Lung (tissue), 12 donors: ENCODE measurements around the gene CALB2. TPM values are rescaled to one million over a fixed set of nuclear protein-coding genes. Genes with fewer than 3 reads are reported as not detected.

Source experiments
- ATAC-seq: fragments of 200-7000 bp; cut with Tn5 transposase; one replicate; pipeline ENCODE4 v1.9.1; 2020; ENCODE audit warnings: moderate number of reproducible peaks; ENCODE audit not compliant: insufficient read depth, low FRiP score
- DNase-seq, 3 donors: peaks; one replicate each; pipeline ENCODE4 v3.0.0-alpha.2; 2013 to 2017
- H3K27ac ChIP-seq, 2 donors: one replicate each; pipeline ENCODE4 v1.5.1; 2013; ENCODE audit warnings: mild to moderate bottlenecking in 2 of 2, moderate library complexity in 2 of 2, control low read depth in 1 of 2, inconsistent platforms in 1 of 2, low read depth in 1 of 2, low read length in 1 of 2
- H3K27me3 ChIP-seq, 3 donors: one replicate each; pipeline ENCODE4 v1.5.1; 2013; ENCODE audit warnings: low read length in 2 of 3; ENCODE audit not compliant: control insufficient read depth in 3 of 3, insufficient read depth in 3 of 3
- H3K36me3 ChIP-seq, 4 donors: one replicate each; pipeline ENCODE4 v1.5.1; 2013; ENCODE audit warnings: low read length in 4 of 4, mild to moderate bottlenecking in 1 of 4, moderate library complexity in 1 of 4; ENCODE audit not compliant: control insufficient read depth in 4 of 4, insufficient read depth in 4 of 4
- H3K4me1 ChIP-seq, 5 donors: one replicate each; pipeline ENCODE4 v1.5.1; 2013; ENCODE audit warnings: low read length in 5 of 5, mild to moderate bottlenecking in 2 of 5, moderate library complexity in 1 of 5; ENCODE audit not compliant: control insufficient read depth in 5 of 5, insufficient read depth in 5 of 5
- H3K4me3 ChIP-seq: one replicate; pipeline ENCODE4 v1.5.1; 2013; ENCODE audit warnings: mild to moderate bottlenecking, control low read depth, moderate library complexity
- H3K9ac ChIP-seq, 2 donors: one replicate each; pipeline ENCODE4 v1.5.1; 2013; ENCODE audit warnings: low read length in 2 of 2, control low read depth in 1 of 2; ENCODE audit not compliant: insufficient read depth in 1 of 2
- H3K9me3 ChIP-seq, 4 donors: one replicate each; pipeline ENCODE4 v1.5.1; 2013; ENCODE audit warnings: low read length in 3 of 4, mild to moderate bottlenecking in 1 of 4, moderate library complexity in 1 of 4; ENCODE audit not compliant: control insufficient read depth in 4 of 4, insufficient read depth in 3 of 4
- WGBS, 2 donors: extraction: QIAGEN DNeasy Blood & Tissue Kit; methylation state at CpG; one replicate each; pipeline ENCODE4 v1.1.7; 2013; 5-methylcytosine and 5-hydroxymethylcytosine counted together
- polyA plus RNA-seq, 2 donors: library from polyadenylated mRNA; stranded (reverse); fragments of 200-250 nt; gene quantifications; one replicate each; pipeline ENCODE4 v1.2.1, GENCODE V29; 2013
- total RNA-seq, 2 donors: library from RNA; depleted of rRNA in 1 of 2; stranded (reverse); fragments of >200 nt in 1 of 2; gene quantifications; one replicate each; pipeline ENCODE4 v1.2.1, GENCODE V29; 2014 to 2021
- TF ChIP-seq, protein P1 (sequence below): IDR thresholded peaks from 2 replicates; pipeline ENCODE4 v1.5.1; 2012; ENCODE audit warnings: mild to moderate bottlenecking; ENCODE audit errors: control extremely low read depth, extremely low read depth
- donor health status: control.
- donor health status: control.
- donor health status: Bipolar disorder and iron deficiency.
- donor health status: healthy.
- donor health status: DM: yes; HTN: yes; CAD: no.

The CALB2 gene
- total and polyA plus RNA-seq, 4 donors: 0.02 to 11.7 (median 1.2) TPM

DNA sequence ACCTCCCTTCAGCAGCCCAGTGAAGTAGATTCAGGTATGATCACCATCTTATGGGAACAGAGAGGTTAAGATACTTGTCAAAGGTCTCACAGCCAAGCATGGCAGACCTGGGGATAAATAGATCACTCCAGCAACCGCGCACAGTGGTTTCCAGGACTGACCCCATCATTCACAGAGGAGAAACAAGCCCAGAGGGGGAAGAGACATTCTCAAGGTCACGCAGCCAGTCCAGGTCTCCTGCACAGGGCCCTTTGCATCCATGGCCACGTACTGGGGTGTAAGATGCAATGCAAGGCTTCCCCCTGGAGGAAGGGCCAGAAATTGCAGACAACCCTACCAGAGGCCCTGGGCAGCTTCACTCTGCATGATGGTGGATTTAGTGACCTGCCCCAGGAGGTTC is 63.4 kb downstream of the CALB2 start:
- ATAC-seq: no peak
- Histone ChIP-seq H3K9me3 (peaks cover 0 to 2% (median 0%) of the 10 kb centered on the region in 4 donors), H3K4me1 (no peaks in the 10 kb centered on the region), H3K27me3 (peaks cover 0 to 25% (median 4%) of the 10 kb centered on the region in 3 donors), H3K36me3 (no peaks in the 10 kb centered on the region), H3K4me3 (no peak overlapping the region), H3K27ac (no peak overlapping the region), H3K9ac (no peak overlapping the region)
- no peak for DNase-seq
- TF ChIP-seq, protein P1, sequence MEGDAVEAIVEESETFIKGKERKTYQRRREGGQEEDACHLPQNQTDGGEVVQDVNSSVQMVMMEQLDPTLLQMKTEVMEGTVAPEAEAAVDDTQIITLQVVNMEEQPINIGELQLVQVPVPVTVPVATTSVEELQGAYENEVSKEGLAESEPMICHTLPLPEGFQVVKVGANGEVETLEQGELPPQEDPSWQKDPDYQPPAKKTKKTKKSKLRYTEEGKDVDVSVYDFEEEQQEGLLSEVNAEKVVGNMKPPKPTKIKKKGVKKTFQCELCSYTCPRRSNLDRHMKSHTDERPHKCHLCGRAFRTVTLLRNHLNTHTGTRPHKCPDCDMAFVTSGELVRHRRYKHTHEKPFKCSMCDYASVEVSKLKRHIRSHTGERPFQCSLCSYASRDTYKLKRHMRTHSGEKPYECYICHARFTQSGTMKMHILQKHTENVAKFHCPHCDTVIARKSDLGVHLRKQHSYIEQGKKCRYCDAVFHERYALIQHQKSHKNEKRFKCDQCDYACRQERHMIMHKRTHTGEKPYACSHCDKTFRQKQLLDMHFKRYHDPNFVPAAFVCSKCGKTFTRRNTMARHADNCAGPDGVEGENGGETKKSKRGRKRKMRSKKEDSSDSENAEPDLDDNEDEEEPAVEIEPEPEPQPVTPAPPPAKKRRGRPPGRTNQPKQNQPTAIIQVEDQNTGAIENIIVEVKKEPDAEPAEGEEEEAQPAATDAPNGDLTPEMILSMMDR: no peak
- WGBS, 2 donors: 58 to 70% methylated on average over 4 of the region's 4 CpGs

- Histone ChIP-seq H3K36me3 (no peaks in the 10 kb centered on the region), H3K9me3 (peaks cover 0 to 3% (median 0%) of the 10 kb centered on the region in 4 donors), H3K27me3 (peaks cover 0 to 30% (median 8%) of the 10 kb centered on the region in 3 donors), H3K4me1 (no peaks in the 10 kb centered on the region), H3K27ac (no peak overlapping the region), H3K9ac (no peak overlapping the region), H3K4me3 (no peak overlapping the region)
- no peak for DNase-seq
- 89 to 91% methylated on average over 2 of the region's 2 CpGs for WGBS, 2 donors
- no peak for ATAC-seq
- TF ChIP-seq, protein P1: no peak
These were observed 64.5 kb downstream of the CALB2 start for GRCh38 chr16:71423016-71423415.

DNA sequence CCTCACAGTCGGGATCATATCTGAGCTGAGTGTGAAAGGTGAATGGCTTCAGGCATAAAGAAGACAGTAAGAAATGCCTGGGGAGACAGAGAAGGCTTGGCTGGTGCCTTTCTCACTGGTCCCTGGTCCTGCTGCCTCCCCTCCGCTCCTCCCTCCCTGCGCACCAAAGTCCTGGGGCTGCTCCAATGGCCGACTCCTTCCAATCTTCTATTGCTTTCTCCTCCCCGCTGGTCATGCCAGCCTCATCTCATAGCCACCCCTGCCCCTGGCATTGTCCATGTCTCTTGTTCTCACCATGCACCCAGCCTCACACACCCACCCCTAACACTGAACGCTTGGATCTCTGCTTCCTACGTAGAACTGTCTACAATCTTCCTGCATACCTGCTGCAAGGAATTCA is 65.3 kb downstream of the CALB2 start:
- WGBS, 2 donors: 85 to 87% methylated on average over 7 of the region's 7 CpGs
- TF ChIP-seq, protein P1: no peak
- no peak for ATAC-seq
- Histone ChIP-seq H3K27me3 (peaks cover 0 to 30% (median 8%) of the 10 kb centered on the region in 3 donors), H3K27ac (no peak overlapping the region), H3K9ac (no peak overlapping the region), H3K4me1 (no peaks in the 10 kb centered on the region), H3K9me3 (peaks cover 0 to 3% (median 0%) of the 10 kb centered on the region in 4 donors), H3K36me3 (no peaks in the 10 kb centered on the region), H3K4me3 (no peak overlapping the region)
- DNase-seq: no peak

GRCh38 chr16:71424626-71425025 is 66.1 kb downstream of the CALB2 start:
- Histone ChIP-seq H3K9me3 (peaks cover 0 to 7% (median 0%) of the 10 kb centered on the region in 4 donors), H3K27ac (no peak overlapping the region), H3K9ac (no peak overlapping the region), H3K4me1 (no peaks in the 10 kb centered on the region), H3K27me3 (peaks cover 0 to 30% (median 8%) of the 10 kb centered on the region in 3 donors), H3K36me3 (no peaks in the 10 kb centered on the region), H3K4me3 (no peak overlapping the region)
- WGBS, 2 donors: 61 to 78% methylated on average over 6 of the region's 6 CpGs
- ATAC-seq (no peak), DNase-seq (no peak)
- TF ChIP-seq, protein P1: no peak
